CD14-positive monocyte (primary cell): ENCODE measurements around the gene CIZ1. TPM values are rescaled to one million over a fixed set of nuclear protein-coding genes. Genes with fewer than 3 reads are reported as not detected.

ENCODE experiments used
- DNase-seq, 3 donors: peaks; one replicate each; pipeline ENCODE4 v3.0.0-alpha.2; 2011 to 2022
- H2AFZ ChIP-seq: 2 replicates; pipeline ENCODE4 v1.6.0; 2012; ENCODE audit warnings: mild to moderate bottlenecking, low read depth, low read length, inconsistent platforms; ENCODE audit not compliant: insufficient read depth, poor library complexity, severe bottlenecking
- H3K27ac ChIP-seq, 2 donors: 1 replicate in 1 of 2; 2 replicates in 1 of 2; pipeline ENCODE4 v1.5.1; 2012 to 2013; ENCODE audit warnings: low read length in 2 of 2, control low read depth in 1 of 2, inconsistent platforms in 1 of 2, low read depth in 1 of 2, mild to moderate bottlenecking in 1 of 2
- H3K27me3 ChIP-seq, 2 donors: one replicate each; pipeline versions ENCODE4 v1.6.0 to v1.6.1; 2011 to 2013; ENCODE audit warnings: low read length in 2 of 2; ENCODE audit not compliant: control insufficient read depth in 2 of 2, insufficient read depth in 2 of 2
- H3K36me3 ChIP-seq, 2 donors: replicated peaks in 1 of 2; 1 replicate in 1 of 2; 2 replicates in 1 of 2; pipeline versions ENCODE4 v1.5.1 to v1.6.1; 2012 to 2013; ENCODE audit warnings: low read length in 2 of 2, control low read depth in 1 of 2, inconsistent platforms in 1 of 2, mild to moderate bottlenecking in 1 of 2; ENCODE audit not compliant: insufficient read depth in 2 of 2, control insufficient read depth in 1 of 2
- H3K4me1 ChIP-seq, 2 donors: 1 replicate in 1 of 2; 2 replicates in 1 of 2; pipeline versions ENCODE4 v1.5.1 to v1.6.1; 2012 to 2013; ENCODE audit warnings: low read length in 2 of 2, control low read depth in 1 of 2, inconsistent platforms in 1 of 2, mild to moderate bottlenecking in 1 of 2, moderate library complexity in 1 of 2; ENCODE audit not compliant: insufficient read depth in 2 of 2, control insufficient read depth in 1 of 2
- H3K4me2 ChIP-seq: replicated peaks from 2 replicates; pipeline ENCODE3; 2012; ENCODE audit warnings: low read length, moderate library complexity, mild to moderate bottlenecking; ENCODE audit not compliant: poor library complexity, severe bottlenecking; ENCODE audit errors: extremely low read depth
- H3K4me3 ChIP-seq, 3 experiments: fragments of 200-600 bp in 1 of 3; sonication (generic) in 1 of 3; replicated peaks in 1 of 3; 1 replicate in 2 of 3; 2 replicates in 1 of 3; pipeline ENCODE4 v1.5.1; 2011 to 2013; ENCODE audit warnings: low read length in 3 of 3, mild to moderate bottlenecking in 3 of 3, control low read depth in 2 of 3, low read depth in 2 of 3, inconsistent platforms in 1 of 3, moderate library complexity in 1 of 3
- H3K79me2 ChIP-seq: 2 replicates; pipeline ENCODE4 v1.6.0; 2012; ENCODE audit warnings: mild to moderate bottlenecking, control low read depth, inconsistent platforms, low read length, moderate library complexity; ENCODE audit not compliant: insufficient read depth
- H3K9ac ChIP-seq: 2 replicates; pipeline ENCODE4 v1.6.0; 2017; ENCODE audit warnings: low read length, mild to moderate bottlenecking; ENCODE audit not compliant: insufficient read depth, poor library complexity, severe bottlenecking
- H3K9me3 ChIP-seq, 2 donors: replicated peaks in 1 of 2; 1 replicate in 1 of 2; 2 replicates in 1 of 2; pipeline versions ENCODE4 v1.5.1 to v1.6.1; 2012 to 2013; ENCODE audit warnings: low read length in 2 of 2, control low read depth in 1 of 2; ENCODE audit not compliant: control insufficient read depth in 1 of 2, insufficient read depth in 1 of 2
- H4K20me1 ChIP-seq: 2 replicates; pipeline ENCODE4 v1.6.0; 2012; ENCODE audit warnings: mild to moderate bottlenecking, low read length, control low read depth, moderate library complexity; ENCODE audit not compliant: insufficient read depth
- H3K27ac Mint-ChIP-seq, 7 donors: one replicate each; pipeline ENCODE4 v1.8.0; 2020; ENCODE audit warnings: mild to moderate bottlenecking in 7 of 7, mixed read lengths in 7 of 7, moderate library complexity in 6 of 7, inconsistent platforms in 2 of 7
- H3K27me3 Mint-ChIP-seq, 3 donors: one replicate each; pipeline ENCODE4 v1.8.0; 2021 to 2022; ENCODE audit warnings: low read depth in 3 of 3, mild to moderate bottlenecking in 3 of 3, mixed read lengths in 3 of 3, moderate library complexity in 3 of 3, inconsistent platforms in 1 of 3
- H3K36me3 Mint-ChIP-seq, 2 donors: one replicate each; pipeline ENCODE4 v1.8.0; 2020; ENCODE audit warnings: mixed read lengths in 2 of 2, inconsistent platforms in 1 of 2, mild to moderate bottlenecking in 1 of 2
- H3K4me1 Mint-ChIP-seq: one replicate; pipeline ENCODE4 v1.8.0; 2020; ENCODE audit warnings: mild to moderate bottlenecking, mixed read lengths
- H3K4me3 Mint-ChIP-seq, 2 donors: one replicate each; pipeline ENCODE4 v1.8.0; 2020; ENCODE audit warnings: mild to moderate bottlenecking in 2 of 2, mixed read lengths in 2 of 2, moderate library complexity in 1 of 2
- H3K9me3 Mint-ChIP-seq, 7 donors: one replicate each; pipeline ENCODE4 v1.8.0; 2020 to 2022; ENCODE audit warnings: mixed read lengths in 7 of 7, mild to moderate bottlenecking in 6 of 7, moderate library complexity in 6 of 7, inconsistent platforms in 2 of 7
- WGBS: methylation state at CpG from one replicate; pipeline ENCODE4 v1.1.5; 2013; ENCODE audit warnings: missing lambda C conversion rate; ENCODE audit not compliant: insufficient coverage; 5-methylcytosine and 5-hydroxymethylcytosine counted together
- intact Hi-C, 2 donors: fragments of 100-400 bp; cut with micrococcal nuclease; formaldehyde crosslinking; loops; one replicate each; pipeline versions ENCODE4 v1.15.0 to v1.15.1; 2023
- polyA plus RNA-seq, 3 donors: library from polyadenylated mRNA; depleted of rRNA in 1 of 3; unstranded in 2 of 3; stranded (reverse) in 1 of 3; fragments of 300-500 nt in 2 of 3; fragments of >200 nt in 1 of 3; fragmentation: Illumina TruSeq in 2 of 3; gene quantifications; 1 replicate in 2 of 3; 2 replicates in 1 of 3; pipeline ENCODE4 v1.2.3, GENCODE V29; 2012 to 2021
- TF ChIP-seq, protein P1 (sequence below): fragments of 200-600 bp; IDR thresholded peaks from one replicate; pipeline ENCODE4 v1.8.0; 2022; ENCODE audit warnings: antibody characterized with exemption, mild to moderate bottlenecking

The CIZ1 gene
- polyA plus RNA-seq, 3 donors, result 3.4 to 53.7 (median 5.9) TPM

DNA sequence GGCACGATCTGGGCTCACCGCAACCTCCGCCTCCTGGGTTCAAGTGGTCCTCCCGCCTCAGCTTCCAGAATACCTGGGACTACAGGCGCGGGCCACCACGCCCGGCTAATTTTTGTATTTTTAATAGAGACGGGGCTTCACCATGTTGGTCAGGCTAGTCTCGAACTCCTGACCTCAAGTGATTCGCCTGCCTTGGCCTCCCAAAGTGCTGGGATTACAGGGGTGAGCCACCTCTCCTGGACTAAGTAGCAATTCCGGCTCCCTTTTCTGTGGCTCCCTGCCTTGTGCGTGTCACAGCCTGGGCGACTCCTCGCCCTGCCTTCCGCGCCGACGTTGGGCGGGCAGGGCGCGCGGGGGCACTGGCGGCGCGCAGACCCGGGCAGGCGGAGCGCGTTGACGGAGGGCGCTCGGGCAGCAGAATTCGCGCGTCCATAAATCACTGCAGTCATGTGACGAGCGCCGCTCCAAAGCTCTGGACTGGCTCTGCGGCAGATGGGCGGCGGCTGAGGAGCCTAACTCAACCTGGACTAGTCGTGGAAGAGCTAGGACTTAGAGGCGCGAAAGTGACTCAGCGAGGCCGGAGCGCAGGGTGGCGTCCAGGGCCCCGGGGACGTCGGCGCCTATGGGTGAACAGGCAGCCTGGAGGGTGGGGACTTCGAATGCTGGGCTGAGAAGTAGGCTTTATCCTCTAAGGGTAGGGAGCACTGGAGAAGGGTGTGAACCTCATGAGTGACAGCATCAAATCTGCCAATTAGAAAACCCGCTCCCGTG lies 1.4 kb upstream of the CIZ1 start:
- H3K4me3 Mint-ChIP-seq, result peak overlapping the region; percentile 68 to 81
- peaks cover 27% of the 10 kb centered on the region for H3K4me1 Mint-ChIP-seq
- H3K27ac Mint-ChIP-seq, result peak overlapping the region; percentile 53 to 85 (median 79)
- Histone ChIP-seq H3K4me3 (peak overlapping the region in 1 of 3 experiments; percentile 55), H3K4me1 (peaks cover 23 to 27% of the 10 kb centered on the region in 2 donors), H3K9me3 (no peaks in the 10 kb centered on the region), H2AFZ (peak overlapping the region; percentile 59), H3K9ac (no peak overlapping the region), H3K27ac (no peak overlapping the region), H3K27me3 (peaks cover 0 to 16% of the 10 kb centered on the region in 2 donors), H3K4me2 (peak overlapping the region; percentile 62), H4K20me1 (no peaks in the 10 kb centered on the region), H3K36me3 (peaks cover 5 to 15% of the 10 kb centered on the region in 2 donors), H3K79me2 (peaks cover 12% of the 10 kb centered on the region)
- peak; percentile 23 to 80 (median 54) for DNase-seq
- H3K27me3 Mint-ChIP-seq, result peaks cover 0 to 9% (median 3%) of the 10 kb centered on the region in 3 donors
- 38% methylated on average over 51 of the region's 56 CpGs for WGBS
- no peaks in the 10 kb centered on the region for H3K9me3 Mint-ChIP-seq
- TF ChIP-seq, protein P1, sequence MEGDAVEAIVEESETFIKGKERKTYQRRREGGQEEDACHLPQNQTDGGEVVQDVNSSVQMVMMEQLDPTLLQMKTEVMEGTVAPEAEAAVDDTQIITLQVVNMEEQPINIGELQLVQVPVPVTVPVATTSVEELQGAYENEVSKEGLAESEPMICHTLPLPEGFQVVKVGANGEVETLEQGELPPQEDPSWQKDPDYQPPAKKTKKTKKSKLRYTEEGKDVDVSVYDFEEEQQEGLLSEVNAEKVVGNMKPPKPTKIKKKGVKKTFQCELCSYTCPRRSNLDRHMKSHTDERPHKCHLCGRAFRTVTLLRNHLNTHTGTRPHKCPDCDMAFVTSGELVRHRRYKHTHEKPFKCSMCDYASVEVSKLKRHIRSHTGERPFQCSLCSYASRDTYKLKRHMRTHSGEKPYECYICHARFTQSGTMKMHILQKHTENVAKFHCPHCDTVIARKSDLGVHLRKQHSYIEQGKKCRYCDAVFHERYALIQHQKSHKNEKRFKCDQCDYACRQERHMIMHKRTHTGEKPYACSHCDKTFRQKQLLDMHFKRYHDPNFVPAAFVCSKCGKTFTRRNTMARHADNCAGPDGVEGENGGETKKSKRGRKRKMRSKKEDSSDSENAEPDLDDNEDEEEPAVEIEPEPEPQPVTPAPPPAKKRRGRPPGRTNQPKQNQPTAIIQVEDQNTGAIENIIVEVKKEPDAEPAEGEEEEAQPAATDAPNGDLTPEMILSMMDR, result peak; percentile 28
- intact Hi-C loops, result no loop called here
- H3K36me3 Mint-ChIP-seq, result peaks cover 16 to 18% of the 10 kb centered on the region in 2 donors

DNA sequence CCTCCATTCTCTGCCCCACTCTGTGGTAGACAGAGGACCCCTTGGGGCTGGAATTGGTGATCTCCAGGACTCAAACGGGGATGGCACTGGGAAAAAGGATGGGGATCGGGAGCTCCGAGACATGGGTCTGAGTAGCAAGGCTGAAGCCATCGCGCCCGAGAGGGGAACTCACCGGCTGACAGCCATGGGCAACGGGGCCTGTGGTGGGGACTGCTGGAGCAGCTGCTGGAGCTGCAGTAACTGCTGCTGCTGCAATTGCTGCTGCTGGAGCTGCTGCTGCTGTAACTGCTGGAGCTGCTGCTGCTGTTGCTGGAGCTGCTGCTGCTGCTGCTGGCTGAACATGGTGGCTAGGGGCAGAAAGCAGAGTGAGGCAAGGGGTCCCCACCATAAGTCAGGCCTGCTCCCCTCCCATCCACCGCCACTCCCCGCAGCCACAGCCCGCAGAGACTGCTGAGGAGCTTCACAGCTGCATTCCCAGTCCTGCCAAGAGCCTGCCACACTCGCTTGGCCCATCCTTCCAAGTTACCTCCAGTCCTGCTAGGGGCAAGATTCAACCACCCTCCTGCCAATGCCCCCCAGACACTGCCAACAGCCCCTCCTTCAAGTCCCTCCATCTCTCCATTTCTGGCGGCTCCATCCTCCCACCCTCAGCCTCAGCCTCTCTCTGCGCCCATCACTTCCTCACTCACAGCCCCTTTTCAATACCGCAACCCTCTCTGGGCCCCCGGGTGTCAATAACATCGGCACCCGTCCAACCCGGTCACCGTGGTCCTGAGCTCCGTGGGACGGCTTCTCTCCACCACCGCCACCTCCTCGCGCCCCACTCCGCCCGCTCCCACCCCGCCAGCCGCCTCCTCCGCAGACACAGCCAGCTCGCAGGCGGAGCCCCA lies 611 bp downstream of the CIZ1 start:
- Mint-ChIP-seq H3K27ac (peak overlapping the region; percentile 51 to 95 (median 73)), H3K4me1 (peaks cover 27% of the 10 kb centered on the region), H3K36me3 (peaks cover 26 to 34% of the 10 kb centered on the region in 2 donors), H3K27me3 (peaks cover 0 to 9% (median 3%) of the 10 kb centered on the region in 3 donors), H3K4me3 (peak overlapping the region; percentile 96 to 98), H3K9me3 (no peaks in the 10 kb centered on the region)
- WGBS, result 23% methylated on average over 32 of the region's 32 CpGs
- TF ChIP-seq, protein P1, result no peak
- Histone ChIP-seq H3K36me3 (peaks cover 21 to 33% of the 10 kb centered on the region in 2 donors), H3K79me2 (peaks cover 12% of the 10 kb centered on the region), H3K27ac (peak overlapping the region in 1 of 2 donors; percentile 80), H3K9me3 (no peaks in the 10 kb centered on the region), H3K27me3 (peaks cover 0 to 16% of the 10 kb centered on the region in 2 donors), H3K4me2 (peak overlapping the region; percentile 96), H3K4me3 (peak overlapping the region; percentile 80 to 92 (median 83)), H3K9ac (peak overlapping the region; percentile 94), H3K4me1 (peaks cover 23 to 27% of the 10 kb centered on the region in 2 donors), H2AFZ (peak overlapping the region; percentile 100), H4K20me1 (no peaks in the 10 kb centered on the region)
- intact Hi-C loops, result no loop called here
- no peak for DNase-seq
